SK-N-SH treated with all-trans-retinoic acid at 6 μM for 48 hours (cell line): ENCODE measurements around the gene KLK8.

Experiments
- OSR1 ChIP-seq: fragments of 250-450 bp; sonication (Bioruptor Pico); IDR thresholded peaks from 2 replicates; pipeline ENCODE4 v1.8.0; 2022; ENCODE audit warnings: moderate library complexity, mild to moderate bottlenecking, inconsistent platforms
- TF ChIP-seq, protein P1 (sequence below): fragments of 250-450 bp; sonication (Bioruptor Pico); IDR thresholded peaks from 2 replicates; pipeline ENCODE4 v1.5.1; 2021; ENCODE audit warnings: mild to moderate bottlenecking, moderate library complexity

DNA sequence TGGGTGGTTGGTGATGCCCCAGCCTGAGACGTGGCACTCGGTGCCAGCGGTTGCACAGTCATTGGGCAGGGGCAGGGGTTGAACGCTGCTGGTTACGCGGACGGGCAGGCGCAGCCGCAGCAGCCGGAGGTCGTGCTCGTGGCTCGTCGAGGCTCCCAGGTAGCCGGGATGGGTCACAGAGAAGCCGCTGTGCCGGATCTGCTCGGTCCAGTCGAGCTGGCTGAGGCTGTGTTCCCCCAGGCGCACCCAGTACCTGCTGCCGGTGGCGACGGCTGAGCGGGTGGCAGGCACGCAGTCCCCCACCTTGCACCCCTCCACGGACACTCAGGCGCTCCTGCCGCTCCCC lies 30.4 kb upstream of the KLK8 start:
- no peak for TF ChIP-seq OSR1 (CRISPR knock-in tag)
- TF ChIP-seq, protein P1, sequence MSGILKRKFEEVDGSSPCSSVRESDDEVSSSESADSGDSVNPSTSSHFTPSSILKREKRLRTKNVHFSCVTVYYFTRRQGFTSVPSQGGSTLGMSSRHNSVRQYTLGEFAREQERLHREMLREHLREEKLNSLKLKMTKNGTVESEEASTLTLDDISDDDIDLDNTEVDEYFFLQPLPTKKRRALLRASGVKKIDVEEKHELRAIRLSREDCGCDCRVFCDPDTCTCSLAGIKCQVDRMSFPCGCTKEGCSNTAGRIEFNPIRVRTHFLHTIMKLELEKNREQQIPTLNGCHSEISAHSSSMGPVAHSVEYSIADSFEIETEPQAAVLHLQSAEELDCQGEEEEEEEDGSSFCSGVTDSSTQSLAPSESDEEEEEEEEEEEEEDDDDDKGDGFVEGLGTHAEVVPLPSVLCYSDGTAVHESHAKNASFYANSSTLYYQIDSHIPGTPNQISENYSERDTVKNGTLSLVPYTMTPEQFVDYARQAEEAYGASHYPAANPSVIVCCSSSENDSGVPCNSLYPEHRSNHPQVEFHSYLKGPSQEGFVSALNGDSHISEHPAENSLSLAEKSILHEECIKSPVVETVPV (CRISPR knock-in tag), result no peak
